Measurements from ENCODE around the gene ZNF565.

- TF ChIP-seq CTCF (IDR thresholded peaks at IDR 0.05; ENCODE audit: insufficient read depth, low read length), result no peak
- no peak for TF ChIP-seq SPI1 (IDR thresholded peaks at IDR 0.05; ENCODE audit: borderline replicate concordance, low read depth)
- TF ChIP-seq GABPA (IDR thresholded peaks at IDR 0.05; ENCODE audit: low read depth), result no peak
- TF ChIP-seq POLR2AphosphoS5 (IDR thresholded peaks at IDR 0.05; ENCODE audit: low read depth), result no peak
- TF ChIP-seq REST (IDR thresholded peaks at IDR 0.05; ENCODE audit: insufficient replicate concordance, low read depth), result no peak
Observed at GRCh38 chr19:36142046-36142445, 72.4 kb downstream of the ZNF565 start.
